Skin of body (tissue), 2 donors: Measurements from ENCODE around the gene RIPOR3. TPM values are rescaled to one million over a fixed set of nuclear protein-coding genes. Genes with fewer than 3 reads are reported as not detected.
"Not testable (repeated sequence)": the region's sequence is repeated elsewhere in the genome, so short reads cannot be mapped to it uniquely, and the experiment has no call there.

ENCODE experiments used
- DNase-seq: peaks from one replicate; lab custom pipeline; 2025; lab: John Stamatoyannopoulos, UW
- total RNA-seq: library from RNA; depleted of rRNA; stranded (reverse); fragments of >200 nt; gene quantifications from one replicate; pipeline ENCODE4 v1.2.3, GENCODE V29; 2014

RIPOR3 gene
- total RNA-seq, 1 donor from 2014 or later: 16.1 TPM

DNA sequence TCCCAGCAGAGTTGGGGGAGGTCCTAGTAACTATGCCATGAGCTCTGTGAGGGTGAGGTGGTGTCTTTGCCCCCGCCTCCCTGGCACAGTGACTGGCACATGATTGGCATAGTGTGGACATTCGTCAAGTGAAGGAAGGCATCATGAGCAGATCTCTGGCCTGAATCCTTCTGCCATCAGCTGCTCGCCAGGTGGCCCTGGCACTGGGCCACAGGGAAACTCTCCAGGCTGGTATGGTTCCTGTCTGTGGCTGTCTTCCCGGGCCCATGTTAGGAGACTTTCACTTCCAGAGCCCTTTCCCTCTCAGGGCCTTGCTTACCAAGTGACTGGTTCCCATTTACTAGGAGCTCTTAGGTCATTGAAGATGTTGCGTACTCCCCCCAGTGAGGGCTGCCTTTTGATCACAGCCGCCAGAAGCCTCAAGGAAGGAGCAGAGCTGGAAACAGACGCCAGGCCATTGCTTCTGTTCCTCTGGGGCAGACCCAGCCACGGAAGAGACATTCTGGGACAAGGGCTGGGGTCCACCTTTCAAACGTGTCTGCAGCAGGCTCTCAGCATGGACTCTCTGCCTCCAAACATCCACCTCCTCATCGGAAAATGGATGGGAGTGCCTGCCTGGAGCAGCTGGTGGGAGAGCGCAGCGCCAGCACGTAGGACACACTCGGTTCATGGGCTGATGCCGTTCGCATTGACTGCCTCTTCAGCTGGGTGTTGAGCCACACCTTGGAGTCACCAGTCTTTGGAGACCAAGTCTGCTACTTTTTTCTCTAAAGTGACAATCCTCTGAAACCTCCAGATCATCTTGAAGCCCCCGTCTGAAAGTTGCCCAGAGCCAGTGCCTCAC, 113.9 kb downstream of the RIPOR3 start:
- DNase-seq: no peak

DNA sequence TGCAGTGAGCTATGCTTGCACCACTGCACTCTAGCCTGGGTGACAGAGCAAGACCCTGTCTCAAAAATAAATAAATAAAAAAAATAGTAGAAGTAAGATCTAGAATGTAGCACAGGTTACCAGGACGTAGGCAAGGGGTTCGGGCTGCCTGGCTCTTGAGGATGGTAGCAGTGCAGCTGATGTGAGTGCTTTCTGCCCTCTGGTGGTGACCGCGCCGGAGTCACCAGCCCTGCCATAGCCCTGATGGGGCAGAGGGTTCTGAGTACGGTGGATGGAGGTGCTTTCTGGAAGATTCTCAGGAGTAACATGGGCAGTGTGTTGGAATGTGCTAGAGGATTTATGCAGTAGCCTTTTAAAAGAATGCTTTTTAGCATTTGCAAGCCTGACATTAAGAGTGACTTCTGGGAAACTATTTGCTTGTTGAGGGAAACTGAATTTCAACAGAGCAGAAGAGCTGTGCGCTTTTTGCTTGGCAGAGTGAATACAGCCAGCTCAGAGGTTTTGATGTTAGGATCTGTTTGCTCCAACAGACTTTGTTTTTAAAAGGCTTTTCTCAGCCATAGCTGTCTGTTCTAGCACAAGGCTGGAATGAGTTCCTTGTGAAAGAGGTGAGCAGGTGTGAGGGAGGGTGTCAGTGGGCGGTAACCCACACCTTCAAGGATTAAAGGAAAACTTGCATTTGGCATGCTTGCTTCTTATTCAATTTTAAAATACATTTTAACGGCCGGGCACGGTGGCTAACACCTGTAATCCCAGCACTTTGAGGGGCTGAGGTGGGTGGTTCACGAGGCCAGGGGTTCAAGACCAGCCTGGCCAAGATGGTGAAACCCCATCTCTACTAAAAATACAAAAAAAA, 115.2 kb downstream of the RIPOR3 start:
- DNase-seq: no peak

DNA sequence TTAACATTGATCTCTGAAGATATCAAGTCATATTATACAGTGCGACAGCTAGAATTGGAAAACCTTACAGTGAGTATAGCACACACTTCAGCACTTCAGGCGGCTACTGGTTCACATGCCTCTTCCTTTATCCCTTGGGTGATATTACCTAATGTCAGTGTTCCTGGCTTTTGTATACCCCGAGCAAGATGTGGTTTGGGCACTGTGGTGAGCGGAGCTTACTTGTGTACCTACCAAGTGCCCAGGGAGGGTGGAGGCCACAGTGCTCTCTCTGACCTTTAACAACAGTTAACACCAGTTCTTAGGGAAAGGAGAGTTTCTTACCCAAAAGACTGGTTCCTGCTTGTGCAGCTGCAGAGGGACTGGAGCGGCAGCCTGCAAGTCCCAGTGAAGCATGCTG, 116.8 kb downstream of the RIPOR3 start:
- no peak for DNase-seq

DNA sequence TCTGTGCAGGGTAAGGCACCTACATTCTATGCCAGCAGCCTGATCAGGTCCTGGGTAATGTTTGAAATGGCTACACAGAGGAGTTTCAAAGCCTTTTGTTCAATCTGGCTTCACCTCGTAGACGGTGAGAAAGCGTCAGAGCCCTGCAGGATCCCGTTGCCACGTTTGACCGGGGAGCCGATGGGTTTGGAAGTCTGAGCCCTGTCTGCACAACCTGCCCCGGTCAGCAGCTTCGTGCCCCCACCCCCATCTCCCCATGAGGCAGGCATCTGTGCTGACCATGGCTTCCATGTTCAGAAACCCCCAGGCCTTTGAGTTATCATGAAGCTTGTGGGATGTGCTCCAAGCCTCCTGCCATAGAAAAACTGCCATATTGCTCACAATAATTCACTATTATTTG, 117.2 kb downstream of the RIPOR3 start:
- DNase-seq: no peak

DNA sequence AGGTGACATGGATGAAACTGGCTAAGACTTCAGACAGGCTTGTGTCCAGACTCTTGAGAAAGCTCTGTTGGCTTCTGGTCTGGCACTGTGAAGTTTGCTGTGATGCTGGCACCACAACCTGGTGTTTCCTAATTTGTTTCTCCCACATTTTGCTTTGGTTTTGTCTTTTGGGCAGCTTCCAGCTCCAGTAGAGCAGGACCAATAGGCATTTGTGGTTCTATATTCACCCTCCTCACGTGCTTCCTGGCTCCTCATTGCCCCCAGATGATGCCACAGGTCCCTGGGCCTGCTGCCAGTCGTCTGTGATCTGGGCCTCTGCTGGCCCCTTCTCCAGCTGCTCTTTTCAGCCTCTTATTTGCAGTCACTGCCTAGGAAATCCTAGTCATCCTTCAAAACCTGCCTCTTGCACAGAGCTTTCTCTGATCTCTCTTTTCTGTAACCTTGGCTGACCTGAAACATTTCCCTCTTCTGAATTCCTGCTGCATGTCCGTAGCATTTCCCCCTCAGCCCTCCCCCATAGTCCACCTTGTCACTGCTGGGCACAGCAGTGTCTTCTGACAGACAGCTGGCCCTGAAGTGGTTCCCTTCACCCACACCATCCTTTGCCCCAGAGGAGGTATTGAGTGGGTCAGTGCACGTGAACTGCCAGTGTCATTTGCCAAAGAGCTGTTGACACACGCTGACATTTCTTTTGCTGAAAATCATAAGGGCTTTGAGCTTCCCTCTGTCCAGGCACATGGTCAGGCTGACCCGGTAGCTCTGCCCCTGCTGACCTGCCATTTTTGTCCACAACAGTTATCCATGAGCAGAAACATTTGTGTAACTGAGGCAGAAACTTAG, 118.2 kb downstream of the RIPOR3 start:
- DNase-seq: no peak

DNA sequence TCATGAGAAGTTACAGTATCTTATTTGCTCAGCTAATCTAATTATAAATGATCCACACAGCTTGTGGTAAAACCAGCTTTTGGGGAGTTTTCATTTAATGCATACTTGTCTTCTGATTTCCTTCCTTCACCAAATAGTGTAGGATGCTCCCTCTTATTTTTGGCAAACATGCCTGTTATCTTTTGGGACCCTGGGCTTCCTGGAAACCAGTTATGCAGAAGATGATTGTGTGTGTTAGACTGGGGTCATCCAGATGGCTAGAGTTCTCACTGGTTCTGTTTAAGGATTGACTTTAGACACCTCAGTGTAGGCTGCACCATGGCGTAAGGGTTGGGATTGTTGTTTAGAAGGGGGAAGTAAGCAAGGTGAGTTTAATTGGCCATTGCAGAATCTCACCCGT, 119.9 kb downstream of the RIPOR3 start:
- no peak for DNase-seq

DNA sequence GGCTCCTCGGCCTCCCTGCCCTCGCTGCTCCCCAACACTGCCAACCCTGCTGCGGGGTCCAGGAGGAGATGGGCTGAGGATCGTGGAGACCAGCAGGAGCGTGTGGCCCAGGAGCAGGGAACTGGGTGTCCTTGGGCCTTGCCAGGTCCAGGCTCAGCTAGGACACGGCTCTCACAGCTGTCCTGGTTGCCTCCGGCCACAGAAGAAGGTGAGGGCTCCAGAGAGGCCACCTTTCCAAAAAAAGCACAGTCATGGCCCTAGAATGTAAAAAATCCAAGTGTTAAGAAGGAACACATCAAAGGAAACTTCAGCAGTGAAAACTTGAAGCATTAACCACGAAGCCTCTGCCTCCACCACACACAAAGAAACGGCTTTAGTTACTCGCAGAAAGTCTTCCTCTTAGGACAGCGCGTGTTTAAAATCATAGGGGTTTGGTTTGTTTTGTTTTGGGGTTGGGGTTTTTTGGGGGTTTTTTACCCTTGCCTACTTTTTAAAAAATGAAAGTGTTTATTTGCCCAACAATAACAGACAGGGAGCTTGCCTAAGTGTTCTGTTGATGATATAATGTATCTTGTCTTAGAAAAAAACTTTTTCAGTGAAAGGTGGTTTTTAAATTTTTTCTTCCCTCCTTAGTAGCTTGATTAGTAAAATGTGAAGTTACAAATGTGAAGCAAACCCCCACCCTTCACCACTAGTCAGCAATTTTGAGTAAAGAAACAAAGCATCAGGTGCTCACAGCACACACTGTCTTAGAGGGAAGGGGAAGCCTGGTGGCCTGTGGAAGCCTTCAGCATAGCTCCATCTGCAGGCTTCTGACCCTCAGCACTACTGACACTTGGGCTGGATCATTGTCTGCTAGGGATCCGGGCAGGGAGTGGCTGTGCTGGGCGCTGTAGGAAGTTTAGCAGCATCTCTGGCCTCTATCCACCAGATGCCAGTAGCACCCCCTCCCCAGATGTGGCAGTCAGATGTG, 121.2 kb downstream of the RIPOR3 start:
- DNase-seq: no peak

DNA sequence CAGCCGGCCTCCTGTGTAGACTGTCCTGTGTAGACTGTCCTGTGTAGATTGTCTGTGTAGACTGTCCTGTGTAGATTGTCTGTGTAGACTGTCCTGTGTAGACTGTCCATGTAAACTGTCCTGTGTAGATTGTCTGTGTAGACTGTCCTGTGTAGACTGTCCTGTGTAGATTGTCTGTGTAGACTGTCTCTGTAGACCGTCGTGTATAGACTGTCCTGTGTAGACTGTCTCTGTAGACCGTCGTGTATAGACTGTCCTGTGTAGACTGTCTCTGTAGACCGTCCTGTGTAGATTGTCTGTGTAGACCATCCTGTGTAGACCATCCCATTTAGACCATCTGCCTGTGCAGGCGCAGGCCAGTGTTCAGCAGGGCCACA, 121.9 kb downstream of the RIPOR3 start:
- not testable (repeated sequence) for DNase-seq

DNA sequence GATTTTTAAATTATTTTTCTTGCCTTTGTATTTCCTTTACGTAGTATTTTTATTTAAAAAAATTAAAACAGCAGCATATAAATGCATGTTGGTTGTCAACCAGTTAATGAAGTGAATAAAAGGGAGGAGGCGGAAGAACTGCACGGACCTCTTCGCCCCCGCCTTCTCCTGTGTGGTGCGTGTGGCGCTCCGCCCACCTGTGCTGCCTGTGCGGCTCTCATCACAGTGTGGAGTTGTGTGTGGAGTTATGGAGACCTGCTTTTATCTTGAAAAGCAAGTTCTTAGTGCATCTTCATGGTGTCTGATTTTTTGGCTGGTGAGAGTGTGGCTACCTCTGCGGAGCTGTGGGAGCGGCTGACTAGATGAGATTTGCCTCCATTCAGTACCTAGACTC, 122.8 kb downstream of the RIPOR3 start:
- no peak for DNase-seq

DNA sequence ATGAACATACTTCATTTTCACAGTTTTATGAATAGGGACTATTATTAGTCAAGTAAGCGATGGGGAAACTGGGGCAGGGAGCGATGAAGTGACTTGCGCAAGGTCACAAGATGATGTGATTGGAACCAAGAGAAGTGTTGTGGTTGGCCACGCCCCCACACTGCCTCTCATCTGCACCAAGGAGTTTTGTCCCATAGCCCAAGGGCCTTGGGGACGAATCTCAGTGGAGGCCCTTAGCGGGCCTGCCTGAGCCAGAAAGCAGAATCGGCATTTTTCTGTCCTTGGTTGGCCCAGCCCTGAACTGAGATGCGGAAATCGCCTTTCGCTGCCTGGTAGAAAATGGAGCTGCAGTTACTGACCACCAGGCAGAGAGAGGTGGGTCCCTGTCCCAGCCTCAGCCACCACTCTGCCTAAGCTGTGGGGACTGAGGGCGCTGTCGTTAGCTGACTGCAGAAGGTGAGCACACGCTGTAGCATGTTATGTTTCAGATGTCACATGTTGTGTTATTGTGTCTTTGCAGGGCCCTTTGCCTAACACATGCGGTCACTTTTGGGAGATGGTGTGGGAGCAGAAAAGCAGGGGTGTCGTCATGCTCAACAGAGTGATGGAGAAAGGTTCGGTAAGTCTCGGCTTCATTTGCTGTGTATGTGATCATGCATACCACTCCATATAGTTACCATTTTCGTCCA, 123.3 kb downstream of the RIPOR3 start:
- no peak for DNase-seq

DNA sequence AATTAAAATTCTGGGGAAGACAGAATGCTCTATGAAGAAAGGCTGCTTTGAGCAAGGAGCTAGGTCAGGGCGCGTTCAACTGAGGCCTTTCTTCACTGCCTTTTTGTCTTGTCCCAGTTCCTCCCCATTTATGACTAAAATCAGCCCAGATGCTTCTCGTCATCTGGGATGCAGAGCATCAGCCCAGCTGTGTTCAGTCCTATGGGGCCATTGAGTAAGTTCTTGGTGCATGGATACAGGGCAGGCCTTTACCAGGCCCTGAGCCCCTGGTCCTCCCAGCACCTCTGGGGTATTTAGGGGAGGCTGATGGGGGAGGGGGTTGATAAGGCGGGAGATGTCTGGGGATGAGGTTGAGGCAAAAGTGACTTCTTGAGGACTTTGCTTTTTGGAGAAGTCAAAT, 125.5 kb downstream of the RIPOR3 start:
- DNase-seq: no peak

DNA sequence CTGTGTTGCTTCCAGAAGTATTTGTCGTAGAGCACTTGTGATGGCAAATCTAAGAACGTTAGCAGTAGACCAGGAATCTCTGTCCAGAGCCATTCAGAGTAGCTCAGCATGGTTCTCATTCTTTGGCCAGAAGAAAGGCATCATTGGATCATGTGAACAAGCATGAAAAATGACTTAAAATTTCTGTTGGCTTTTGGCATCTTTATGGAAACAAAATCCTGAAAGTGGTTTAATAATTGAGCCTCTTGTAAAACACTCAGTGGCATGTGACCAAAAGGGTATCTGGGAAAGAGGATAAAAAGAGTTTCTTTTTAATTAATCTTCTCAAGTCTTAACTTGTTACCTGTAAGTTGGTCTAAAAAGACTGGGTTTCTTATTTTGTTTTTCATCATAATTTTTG, 126.0 kb downstream of the RIPOR3 start:
- DNase-seq: no peak

DNA sequence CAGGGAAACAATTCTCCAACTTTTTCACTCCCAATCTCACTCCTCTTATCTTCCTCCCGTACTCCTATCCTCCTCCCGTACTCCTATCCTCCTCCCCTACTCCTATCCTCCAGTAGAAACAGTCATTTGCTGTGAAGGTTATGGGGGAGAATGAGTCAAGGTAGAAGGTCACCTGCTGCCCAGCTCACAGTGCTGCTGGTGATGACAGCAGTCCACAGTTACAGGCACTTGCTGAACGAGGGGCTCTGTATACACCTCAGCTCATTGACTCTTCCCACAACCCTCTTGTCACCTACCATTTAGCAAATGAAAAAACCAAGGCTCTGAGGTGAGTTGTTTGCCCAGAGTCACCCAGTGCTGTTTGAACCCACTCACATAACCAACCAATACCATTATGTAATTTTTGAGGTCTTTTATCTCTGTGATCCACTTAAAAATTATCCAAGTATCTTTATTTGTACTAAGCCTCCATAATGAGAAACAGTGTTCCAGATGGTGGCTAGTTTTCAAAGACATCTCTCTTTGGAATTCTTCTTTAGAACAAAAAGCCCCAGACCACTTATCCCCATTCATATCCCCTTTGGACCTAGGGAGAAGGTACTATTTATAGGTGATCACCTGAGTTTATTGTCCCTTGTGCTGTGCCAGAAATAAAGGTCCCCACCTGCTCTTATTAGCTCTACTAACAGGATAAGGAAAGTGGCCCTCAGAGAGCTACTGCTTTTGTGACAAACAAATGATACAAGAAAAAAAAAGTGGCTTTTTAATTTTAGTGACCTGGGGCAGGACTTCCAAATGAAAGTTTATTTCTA, 128.0 kb downstream of the RIPOR3 start:
- no peak for DNase-seq

DNA sequence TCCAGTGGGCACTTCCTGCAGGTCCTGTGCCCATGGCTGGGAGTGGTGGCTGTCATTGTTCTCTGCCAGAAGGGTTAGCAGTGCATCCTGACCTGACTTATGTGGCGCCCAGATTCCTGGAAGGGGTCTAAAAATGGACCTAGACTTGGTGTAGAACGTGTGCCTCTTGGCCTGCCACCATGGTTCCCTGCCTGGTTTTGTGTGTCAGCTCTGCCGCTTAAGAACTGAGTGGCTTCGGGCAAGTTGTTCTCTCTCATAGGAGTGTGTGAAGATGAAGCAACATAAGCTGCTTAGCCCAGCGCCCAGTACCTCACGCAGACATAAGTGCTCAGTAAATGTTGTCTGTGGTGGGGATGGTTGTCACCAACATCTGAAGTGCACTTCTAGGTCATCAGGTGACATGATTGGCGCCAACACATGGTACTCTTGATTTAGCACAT, 129.1 kb downstream of the RIPOR3 start:
- DNase-seq: no peak

DNA sequence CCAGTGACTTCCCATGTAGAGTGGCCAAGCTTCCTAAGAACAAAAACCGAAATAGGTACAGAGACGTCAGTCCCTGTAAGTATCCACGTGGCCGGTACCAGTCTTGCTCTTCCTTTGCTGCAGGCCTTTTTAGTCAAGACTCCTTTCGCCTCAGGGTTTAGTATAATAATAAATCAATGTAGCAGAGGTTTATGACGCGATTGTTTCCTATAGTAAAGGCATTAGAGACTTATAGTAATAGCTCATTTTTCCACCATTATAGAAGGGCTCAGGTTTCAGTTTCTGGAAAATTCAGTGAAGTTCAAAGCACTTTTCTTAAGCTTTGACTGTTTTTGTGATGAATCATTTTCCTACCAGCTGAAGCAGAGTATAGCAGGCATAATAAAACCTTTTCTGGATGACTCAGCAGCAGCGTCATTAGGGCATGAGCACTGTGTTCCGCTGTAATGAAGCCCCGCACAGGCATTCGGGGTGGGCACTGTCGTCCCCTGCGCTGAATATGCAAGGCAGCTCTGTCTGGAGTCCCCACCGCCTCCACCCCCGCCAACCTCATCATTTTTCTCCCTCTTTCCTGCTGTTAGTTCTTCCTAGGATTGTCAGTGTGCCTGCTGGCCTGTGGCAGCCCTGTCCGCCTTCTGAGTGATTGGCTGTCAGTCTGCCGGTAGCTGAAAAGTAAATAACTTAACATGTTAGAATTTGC, 129.8 kb downstream of the RIPOR3 start:
- no peak for DNase-seq

DNA sequence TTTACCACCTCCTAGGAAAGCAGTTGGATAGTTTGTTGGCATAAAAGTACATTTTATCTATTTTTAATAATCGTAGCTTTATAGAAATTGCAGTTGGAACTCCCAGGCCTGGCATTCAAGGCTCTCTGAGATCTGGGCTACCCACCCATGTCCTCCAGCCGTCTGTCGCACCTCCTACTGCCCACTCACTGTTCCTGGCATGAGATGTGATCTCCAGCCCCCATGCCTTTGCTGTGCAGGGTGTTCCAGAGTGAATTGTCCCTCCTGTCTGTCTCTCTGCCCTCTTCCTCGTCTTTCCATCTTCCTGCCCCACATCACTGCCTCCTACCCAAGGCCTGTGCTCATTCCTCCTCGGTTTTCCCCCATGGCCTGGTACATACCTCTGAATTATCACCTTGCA, 130.5 kb downstream of the RIPOR3 start:
- DNase-seq: no peak

DNA sequence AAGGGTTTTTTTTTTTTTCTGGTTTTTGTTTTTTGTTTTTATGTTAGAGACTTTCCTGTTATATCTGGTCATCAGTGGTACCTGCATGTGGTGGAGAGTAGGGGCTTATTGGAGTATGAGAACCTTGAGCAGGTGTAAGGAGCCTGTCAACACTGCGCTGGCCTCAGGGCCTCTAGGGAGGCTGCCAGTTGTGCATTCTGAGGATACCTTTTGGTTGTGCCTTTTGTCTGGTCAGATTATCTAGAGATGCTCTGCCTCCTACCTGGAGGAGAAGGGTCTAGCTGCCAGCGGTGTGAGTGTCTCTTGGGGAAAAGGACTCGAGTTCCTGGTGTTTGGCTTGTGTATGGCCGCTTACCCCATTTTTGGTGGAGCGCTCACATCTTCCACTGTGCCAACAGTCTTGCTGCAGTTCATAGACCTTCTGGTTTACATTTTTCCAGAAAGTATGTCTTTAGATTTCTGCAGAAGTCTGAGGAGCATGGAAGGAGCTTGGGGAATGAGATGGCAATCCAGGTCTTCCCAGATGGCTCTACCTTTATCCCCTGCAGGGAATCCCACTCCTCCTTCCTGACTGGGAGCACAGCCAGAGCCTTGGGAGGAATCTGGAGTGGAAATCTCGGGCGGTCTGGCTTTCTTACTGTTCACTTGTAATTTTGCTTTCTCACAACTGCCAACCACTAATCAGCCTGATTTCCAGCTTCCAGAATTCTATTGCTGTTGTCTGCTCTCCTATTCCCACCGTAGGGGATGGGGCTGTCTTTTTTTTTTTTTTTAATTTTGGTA, 131.3 kb downstream of the RIPOR3 start:
- no peak for DNase-seq

DNA sequence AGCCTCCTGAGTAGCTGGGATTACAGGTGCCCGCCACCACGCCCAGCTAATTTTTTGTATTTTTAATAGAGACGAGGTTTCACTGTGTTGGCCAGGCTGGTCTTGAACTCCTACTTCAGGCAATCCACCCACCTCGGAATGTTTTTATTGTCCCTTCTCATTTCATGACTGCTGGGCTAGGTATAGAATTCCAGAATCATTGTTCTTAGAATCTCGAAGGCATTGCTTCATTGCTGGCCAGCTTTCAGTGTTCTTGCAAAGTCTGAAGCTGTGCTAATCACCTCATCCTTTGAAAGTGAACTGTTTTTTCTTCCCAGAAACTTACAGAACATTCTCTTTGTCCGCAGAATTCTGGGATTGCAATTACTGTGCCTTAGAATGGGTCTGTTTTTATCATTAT, 132.2 kb downstream of the RIPOR3 start:
- no peak for DNase-seq
